Tibial artery (tissue), 4 donors: ENCODE data around the gene CSMD2.

Source experiments
- DNase-seq, 2 donors: peaks; one replicate each; pipeline ENCODE4 v3.0.0-alpha.2; 2019
- H3K27ac ChIP-seq, 2 donors: fragments of 200-600 bp; sonication (generic) in 1 of 2; 1 replicate in 1 of 2; 2 replicates in 1 of 2; pipeline ENCODE4 v1.5.1; 2018 to 2019; ENCODE audit warnings: mild to moderate bottlenecking in 1 of 2
- H3K27me3 ChIP-seq, 2 donors: fragments of 200-600 bp; sonication (generic) in 1 of 2; one replicate each; pipeline versions ENCODE4 v1.5.1 to v1.6.0; 2016 to 2019
- H3K36me3 ChIP-seq, 3 donors: fragments of 200-600 bp; sonication (generic) in 2 of 3; one replicate each; pipeline ENCODE4 v1.5.1; 2016 to 2019; ENCODE audit warnings: mild to moderate bottlenecking in 2 of 3
- H3K4me1 ChIP-seq, 4 donors: fragments of 200-600 bp; sonication (generic) in 2 of 4; 1 replicate in 3 of 4; 2 replicates in 1 of 4; pipeline ENCODE4 v1.5.1; 2016 to 2019
- H3K4me3 ChIP-seq, 2 donors: fragments of 200-600 bp; sonication (generic) in 1 of 2; 1 replicate in 1 of 2; 2 replicates in 1 of 2; pipeline ENCODE4 v1.5.1; 2018 to 2019; ENCODE audit warnings: mild to moderate bottlenecking in 2 of 2
- H3K9me3 ChIP-seq, 3 donors: fragments of 200-600 bp; sonication (generic) in 1 of 3; one replicate each; pipeline ENCODE4 v1.5.1; 2016 to 2019
- intact Hi-C: fragments of 100-400 bp; cut with DNase I; formaldehyde crosslinking; loops from one replicate; pipeline ENCODE4 v1.15.0; 2023; ENCODE audit warnings: low total_unique reads
- TF ChIP-seq, protein P1 (sequence below), 2 experiments: fragments of 200-600 bp in 1 of 2; fragments of 450-650 bp in 1 of 2; IDR thresholded peaks; one replicate each; pipeline ENCODE4 v1.5.1; 2017 to 2019; ENCODE audit warnings: antibody characterized with exemption in 2 of 2, mild to moderate bottlenecking in 1 of 2, moderate library complexity in 1 of 2

The CSMD2 gene

DNA sequence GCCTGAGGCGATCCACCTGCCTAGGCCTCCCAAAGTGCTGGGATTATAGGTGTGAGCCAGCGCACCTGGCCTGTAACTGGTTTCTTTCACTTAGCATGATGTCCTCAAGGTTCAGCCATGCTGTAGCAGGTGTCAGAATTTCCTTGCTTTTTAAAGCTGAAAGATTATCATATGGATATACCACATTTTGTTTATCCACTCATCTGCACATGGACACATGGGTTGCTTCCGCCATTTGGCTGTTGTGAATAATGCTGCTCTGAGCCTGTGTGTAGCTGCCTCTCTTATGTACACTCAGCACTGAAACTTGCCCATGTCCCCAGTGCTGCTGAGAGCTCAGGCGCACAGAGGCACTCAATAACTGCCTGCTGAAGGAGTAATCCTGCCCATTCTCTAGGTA is 11.8 kb downstream of the CSMD2 start:
- TF ChIP-seq, protein P1, sequence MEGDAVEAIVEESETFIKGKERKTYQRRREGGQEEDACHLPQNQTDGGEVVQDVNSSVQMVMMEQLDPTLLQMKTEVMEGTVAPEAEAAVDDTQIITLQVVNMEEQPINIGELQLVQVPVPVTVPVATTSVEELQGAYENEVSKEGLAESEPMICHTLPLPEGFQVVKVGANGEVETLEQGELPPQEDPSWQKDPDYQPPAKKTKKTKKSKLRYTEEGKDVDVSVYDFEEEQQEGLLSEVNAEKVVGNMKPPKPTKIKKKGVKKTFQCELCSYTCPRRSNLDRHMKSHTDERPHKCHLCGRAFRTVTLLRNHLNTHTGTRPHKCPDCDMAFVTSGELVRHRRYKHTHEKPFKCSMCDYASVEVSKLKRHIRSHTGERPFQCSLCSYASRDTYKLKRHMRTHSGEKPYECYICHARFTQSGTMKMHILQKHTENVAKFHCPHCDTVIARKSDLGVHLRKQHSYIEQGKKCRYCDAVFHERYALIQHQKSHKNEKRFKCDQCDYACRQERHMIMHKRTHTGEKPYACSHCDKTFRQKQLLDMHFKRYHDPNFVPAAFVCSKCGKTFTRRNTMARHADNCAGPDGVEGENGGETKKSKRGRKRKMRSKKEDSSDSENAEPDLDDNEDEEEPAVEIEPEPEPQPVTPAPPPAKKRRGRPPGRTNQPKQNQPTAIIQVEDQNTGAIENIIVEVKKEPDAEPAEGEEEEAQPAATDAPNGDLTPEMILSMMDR (IDR thresholded peaks at IDR 0.05): no peak
- intact Hi-C loops: no loop called here

DNA sequence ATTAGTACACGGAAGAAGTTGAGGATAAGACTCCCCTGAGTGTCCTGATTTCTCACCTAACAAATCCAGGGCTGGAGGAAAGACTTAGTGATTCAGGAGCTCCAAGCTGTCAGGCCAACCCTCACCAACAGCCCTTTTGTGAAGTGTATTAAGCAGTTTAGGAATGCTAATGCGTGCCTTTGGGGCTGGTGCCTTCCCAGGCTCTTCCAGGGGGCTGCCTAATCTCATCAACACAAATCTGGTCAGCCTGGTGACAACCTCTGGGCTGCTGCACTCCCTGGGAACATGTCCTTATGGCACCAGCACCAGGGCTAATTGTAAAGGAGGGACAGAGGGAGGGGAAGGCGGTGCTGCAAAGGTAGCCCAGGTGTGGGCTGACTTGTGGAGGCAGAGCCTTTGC is 15.5 kb downstream of the CSMD2 start:
- Histone ChIP-seq H3K27me3 (peaks cover 0 to 13% of the 10 kb centered on the region in 2 donors), H3K27ac (no peak overlapping the region), H3K36me3 (no peaks in the 10 kb centered on the region), H3K9me3 (no peaks in the 10 kb centered on the region), H3K4me1 (no peaks in the 10 kb centered on the region), H3K4me3 (no peak overlapping the region)
- DNase-seq: no peak
- TF ChIP-seq, protein P1 (IDR thresholded peaks at IDR 0.05): no peak
- intact Hi-C loops: no loop called here

More for the DNA sequence above, 11.8 kb downstream of the CSMD2 start:
- Histone ChIP-seq H3K4me3 (no peak overlapping the region), H3K4me1 (no peaks in the 10 kb centered on the region), H3K36me3 (no peaks in the 10 kb centered on the region), H3K27me3 (peaks cover 0 to 7% of the 10 kb centered on the region in 2 donors), H3K9me3 (no peaks in the 10 kb centered on the region), H3K27ac (no peak overlapping the region)
- DNase-seq: no peak

DNA sequence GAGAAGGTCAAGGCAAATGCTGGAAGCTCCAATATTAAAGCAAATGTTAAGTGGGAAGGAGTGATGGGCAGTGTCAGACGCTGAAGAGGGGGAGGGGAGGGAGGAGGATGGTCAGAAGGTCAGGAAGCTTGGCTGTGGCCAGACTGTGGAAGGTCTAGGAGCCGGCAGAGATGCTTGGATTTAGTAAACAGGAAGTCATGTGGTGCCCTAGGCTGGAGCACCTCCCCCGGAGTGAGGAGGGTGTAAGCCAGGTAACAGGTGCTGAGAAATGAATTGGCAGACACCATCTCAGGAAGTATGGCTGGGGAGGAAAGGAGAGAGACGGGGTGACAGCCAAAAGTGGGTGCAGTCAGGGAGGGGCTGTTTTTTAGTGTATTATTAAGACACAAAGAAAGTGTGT is 17.7 kb downstream of the CSMD2 start:
- no peak for DNase-seq
- H3K27ac ChIP-seq: no peak overlapping the region
- TF ChIP-seq, protein P1 (IDR thresholded peaks at IDR 0.05): no peak

DNA sequence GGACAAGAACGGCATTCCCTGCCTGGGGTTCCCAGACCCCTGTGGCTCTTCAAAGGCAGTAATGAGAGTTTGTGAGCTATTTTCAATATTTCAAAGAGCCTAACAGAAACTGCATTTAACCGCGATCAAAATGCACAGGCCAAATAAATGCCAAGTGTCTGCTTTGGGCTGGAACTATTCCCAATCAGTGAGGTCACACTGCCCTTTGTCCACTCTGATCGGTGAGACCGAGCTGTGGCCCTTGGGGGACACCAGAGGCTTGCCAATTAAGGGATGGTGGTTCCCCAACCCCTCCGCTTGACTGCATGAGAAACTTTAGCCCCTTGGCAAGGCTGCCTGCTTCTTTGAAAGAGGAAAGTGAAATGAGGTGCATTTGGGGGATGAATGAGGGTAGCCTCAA is 20.3 kb downstream of the CSMD2 start:
- H3K9me3 ChIP-seq: no peaks in the 10 kb centered on the region
- intact Hi-C loops: no loop called here
- no peak overlapping the region for H3K4me3 ChIP-seq
- H3K27me3 ChIP-seq: peaks cover 0 to 13% of the 10 kb centered on the region in 2 donors
- no peak for DNase-seq
- no peaks in the 10 kb centered on the region for H3K4me1 ChIP-seq
- TF ChIP-seq, protein P1 (IDR thresholded peaks at IDR 0.05): no peak
- no peak overlapping the region for H3K27ac ChIP-seq
- H3K36me3 ChIP-seq: no peaks in the 10 kb centered on the region

More for the DNA sequence above, 17.7 kb downstream of the CSMD2 start:
- Histone ChIP-seq H3K9me3 (no peaks in the 10 kb centered on the region), H3K27me3 (peaks cover 0 to 13% of the 10 kb centered on the region in 2 donors), H3K36me3 (no peaks in the 10 kb centered on the region), H3K4me1 (no peaks in the 10 kb centered on the region), H3K4me3 (no peak overlapping the region)
- intact Hi-C loops: no loop called here

DNA sequence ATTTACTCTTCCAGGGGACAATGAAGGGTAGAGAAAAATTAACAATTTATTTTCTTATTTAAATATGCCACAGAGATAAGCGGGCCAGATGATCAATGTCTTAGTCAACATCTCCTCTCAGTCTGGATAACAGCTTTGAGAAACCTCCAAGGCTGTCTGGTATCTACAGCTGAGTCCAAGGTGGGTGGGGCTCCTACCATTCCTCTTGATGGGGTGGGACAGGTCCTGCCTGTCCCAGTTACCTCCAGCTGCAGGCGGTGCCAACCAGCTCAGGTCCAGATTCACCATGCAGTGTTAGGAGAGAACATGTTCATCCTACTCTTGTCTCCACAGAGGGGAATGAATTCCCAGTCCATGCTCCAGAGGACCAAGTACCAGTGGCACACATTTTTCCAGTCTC is 21.1 kb downstream of the CSMD2 start:
- DNase-seq: no peak
- intact Hi-C loops: no loop called here
- no peaks in the 10 kb centered on the region for H3K4me1 ChIP-seq

More for the DNA sequence above, 21.1 kb downstream of the CSMD2 start:
- Histone ChIP-seq H3K9me3 (no peaks in the 10 kb centered on the region), H3K27ac (no peak overlapping the region), H3K36me3 (no peaks in the 10 kb centered on the region), H3K27me3 (peaks cover 0 to 10% of the 10 kb centered on the region in 2 donors), H3K4me3 (no peak overlapping the region)
- TF ChIP-seq, protein P1 (IDR thresholded peaks at IDR 0.05): no peak
